ENCODE data around the gene PDLIM3.
"Not testable (repeated sequence)": the region's sequence is repeated elsewhere in the genome, so short reads cannot be mapped to it uniquely, and the experiment has no call there.

The PDLIM3 gene

DNA sequence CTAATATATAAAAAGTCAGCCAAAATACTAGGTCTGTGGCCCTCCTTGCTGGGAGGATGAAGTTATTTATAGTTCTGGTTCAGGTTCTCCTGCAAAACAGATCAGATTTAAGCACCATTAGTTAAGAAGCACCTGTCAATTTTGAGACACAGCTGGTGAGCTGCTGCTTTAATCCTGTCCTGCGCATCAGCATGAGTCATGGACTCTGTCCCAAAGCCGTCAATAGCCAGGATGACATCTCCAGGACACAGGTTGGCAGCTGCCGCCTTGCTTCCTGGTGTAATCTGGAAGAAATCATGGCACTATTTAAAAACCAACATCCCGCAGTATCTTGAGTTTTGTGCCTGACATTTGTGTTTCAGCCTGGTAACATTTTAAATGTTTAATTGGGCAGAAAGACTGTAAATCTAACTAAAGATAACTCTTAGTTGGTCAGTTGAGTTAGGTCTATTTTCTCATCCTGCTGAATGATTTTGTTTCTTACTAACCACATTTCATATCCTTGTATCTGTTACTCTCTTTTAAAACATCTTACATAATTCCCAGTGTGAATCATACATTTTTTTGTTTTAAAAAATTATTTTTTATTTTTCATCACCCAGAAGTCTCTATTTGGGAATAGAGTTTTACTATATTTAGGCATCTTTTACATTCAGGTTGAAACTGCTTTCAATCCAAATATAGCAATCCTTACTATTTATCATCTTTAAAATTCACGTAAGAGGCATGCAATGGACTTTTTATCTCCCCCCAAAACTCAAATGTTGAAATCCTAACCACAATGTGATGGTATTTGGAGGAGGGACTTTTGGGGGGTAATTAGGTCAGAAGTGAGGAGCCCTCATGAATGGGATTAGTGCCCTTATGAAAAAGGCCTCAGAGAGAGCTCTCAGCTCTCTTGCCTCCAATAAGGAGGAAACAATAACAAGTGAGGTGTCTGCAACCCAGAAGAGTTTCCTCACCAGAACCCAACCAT is 10.1 kb downstream of the PDLIM3 start:
- Histone ChIP-seq H3K27ac (no peak overlapping the region), H3K4me3 (no peak overlapping the region)

DNA sequence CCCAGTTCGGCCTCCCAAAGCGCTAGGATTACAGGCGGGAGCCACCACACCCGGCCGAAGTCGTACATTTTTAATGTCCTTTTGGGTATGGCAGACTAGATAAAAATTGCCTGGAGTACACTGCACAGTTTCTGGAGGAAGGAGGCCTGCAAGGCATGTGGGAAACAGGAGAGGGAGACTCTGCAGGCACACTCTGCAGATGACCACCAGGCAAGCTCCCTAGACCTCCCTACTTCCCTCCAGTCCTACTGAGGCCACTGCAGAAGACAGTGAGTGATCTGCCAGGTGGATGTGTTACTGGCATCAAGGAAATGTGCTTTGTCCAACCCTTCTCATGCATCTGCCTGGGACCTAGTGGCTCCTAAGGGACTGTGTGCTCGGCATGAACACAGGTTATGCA is 11.4 kb downstream of the PDLIM3 start:
- Histone ChIP-seq H3K27ac (no peak overlapping the region), H3K4me3 (no peak overlapping the region)

DNA sequence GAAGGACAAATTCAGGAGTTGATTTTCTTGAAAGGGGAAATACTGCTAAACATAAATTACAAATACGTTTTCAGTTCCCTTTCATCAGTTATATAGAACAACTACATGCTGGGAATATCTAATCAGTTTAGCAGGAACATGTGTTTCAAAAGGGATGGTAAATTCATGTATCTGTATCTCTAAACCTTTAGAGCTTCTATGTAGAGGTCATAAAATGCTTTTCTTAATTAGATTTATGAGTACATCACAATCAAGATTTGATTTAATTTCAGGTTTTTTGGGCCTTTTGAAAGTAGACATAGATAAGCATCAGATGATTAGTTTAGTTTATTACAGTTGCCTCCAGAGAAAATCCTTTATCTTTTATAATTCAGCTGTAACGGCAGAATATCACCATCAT is 12.9 kb downstream of the PDLIM3 start:
- Histone ChIP-seq H3K27ac (no peak overlapping the region), H3K4me3 (no peak overlapping the region)

DNA sequence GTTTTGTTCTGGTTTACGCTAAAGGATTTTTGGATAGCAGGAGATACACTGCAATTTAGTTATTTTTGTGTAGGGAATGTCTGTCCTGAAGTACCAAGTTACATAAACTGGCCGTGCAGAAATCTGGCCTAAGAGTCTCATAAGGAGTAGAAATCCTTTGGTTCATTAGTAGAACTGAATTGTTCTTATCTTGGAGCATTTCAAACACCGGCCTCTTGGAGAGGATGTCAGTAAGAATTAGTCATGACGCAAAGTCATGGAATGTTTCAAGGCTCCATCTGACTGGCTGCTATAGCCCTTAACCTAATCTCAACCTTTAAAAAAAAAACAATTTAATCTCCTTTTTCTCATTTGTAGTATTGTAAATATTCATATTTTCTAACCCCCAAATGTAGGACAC is 15.2 kb downstream of the PDLIM3 start:
- Histone ChIP-seq H3K4me3 (no peak overlapping the region), H3K27ac (no peak overlapping the region)

DNA sequence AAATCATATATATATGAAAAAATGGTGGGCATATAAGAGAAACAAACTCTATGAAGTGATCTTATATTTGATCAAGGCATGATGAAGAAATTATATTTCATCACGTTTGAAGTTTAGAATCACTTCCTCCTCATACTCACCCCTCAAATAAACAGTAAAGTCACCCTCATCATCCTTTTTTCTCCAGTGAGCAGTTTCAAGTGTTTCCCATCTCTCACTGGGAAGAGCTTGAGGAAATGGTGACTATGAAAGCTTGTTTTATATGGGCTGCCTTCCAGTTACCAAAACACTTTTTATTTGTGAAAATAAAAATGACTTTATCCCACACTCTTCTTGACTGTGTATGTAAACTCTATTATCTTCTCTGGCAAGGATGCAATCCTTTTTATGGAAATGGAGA is 16.8 kb downstream of the PDLIM3 start:
- no peak overlapping the region for H3K4me3 ChIP-seq
- H3K27ac ChIP-seq: no peak overlapping the region

DNA sequence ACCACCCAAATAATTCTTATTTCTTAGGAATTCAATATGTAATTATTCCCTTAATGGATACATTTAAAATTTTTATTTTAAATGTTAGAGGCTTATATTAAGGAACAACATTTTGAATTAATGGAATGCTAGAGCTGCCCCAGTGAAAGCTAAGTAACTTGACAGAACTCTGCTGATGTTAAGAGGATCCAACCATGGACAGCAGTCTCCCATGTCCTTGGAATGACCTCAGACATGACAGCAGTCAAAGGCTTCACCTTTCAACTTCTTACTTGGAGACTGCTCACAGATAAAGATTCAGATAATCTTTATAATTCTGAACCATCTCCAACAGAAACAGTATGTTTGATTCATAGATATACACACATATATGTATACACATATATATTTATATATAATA is 17.2 kb downstream of the PDLIM3 start:
- H3K4me3 ChIP-seq: no peak overlapping the region
- H3K27ac ChIP-seq: no peak overlapping the region

DNA sequence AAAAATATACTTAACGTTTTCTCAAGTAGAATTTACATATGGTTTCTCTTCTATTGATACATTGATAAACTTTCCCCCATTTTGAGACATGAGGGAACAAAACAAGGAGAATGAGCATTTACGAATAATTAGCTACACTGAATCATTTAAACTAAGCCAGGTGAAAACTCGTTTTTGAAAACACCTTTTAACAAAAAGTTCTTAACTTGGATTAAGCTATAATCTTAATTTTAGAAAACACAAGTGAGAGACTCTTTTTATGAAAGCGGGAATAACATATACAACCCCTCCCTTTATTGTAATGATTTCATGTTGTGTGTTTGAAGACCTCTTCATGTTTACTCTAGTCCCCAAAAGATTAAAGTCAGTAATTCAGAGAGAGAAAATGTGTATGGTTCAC is 20.1 kb downstream of the PDLIM3 start:
- Histone ChIP-seq H3K27ac (no peak overlapping the region), H3K4me3 (no peak overlapping the region)

DNA sequence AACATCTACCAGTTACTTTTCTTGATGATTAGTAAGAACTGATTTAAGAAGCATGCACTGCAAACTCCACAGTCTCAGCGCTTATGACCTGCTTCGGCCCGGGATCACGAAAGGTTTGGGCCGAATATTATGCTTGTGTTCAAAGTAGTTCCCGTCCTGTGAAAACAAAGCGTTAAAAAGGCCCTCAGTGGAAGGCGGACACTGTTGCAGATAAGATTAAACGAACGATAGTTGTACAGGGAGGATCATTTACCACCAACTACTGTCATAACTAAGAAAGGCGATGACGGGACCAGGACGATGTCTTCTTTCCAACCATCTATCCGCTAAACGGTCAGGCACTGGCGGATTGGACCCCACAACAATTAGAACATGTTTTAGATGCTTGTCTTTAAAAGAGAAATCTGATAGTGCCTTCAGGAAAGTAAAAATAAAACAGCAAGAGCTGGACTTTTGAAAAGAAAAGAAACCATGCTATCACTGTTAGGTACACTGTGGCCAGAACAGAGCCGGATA is 21.1 kb downstream of the PDLIM3 start:
- Histone ChIP-seq H3K4me3 (no peak overlapping the region), H3K27ac (no peak overlapping the region)

DNA sequence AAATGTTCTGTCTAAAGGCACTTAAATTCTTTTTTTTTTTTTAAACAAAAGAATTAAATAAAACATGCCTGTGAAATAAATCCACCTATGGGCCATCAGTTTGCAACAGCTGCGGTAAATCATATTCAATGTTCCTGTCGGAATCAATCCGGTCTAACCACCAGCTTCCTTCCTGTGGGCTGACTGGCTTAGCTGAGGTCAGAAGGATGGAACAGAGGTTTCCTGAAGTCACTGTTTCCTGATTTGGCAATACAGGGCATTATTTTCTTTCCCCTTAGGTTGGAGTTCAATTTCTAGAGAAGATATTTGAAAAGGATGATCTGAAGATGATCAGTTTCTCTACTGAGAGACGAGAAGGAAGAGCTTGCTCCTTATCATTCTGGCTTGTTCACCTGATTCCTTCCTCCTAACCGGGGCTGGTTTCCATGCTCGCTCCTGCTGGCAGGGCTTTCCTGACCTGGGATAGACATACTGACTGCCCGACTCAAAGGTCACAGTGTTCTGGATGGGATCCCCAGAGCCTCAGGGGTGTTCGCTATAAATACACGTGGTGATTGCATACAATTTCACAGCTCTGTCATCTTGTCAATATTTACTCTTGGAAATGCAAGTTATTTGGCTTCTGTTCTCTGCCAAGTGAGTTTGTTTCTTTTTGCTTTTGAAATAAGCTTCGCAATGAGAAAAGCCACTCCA is 21.7 kb downstream of the PDLIM3 start:
- H3K27ac ChIP-seq: no peak overlapping the region

DNA sequence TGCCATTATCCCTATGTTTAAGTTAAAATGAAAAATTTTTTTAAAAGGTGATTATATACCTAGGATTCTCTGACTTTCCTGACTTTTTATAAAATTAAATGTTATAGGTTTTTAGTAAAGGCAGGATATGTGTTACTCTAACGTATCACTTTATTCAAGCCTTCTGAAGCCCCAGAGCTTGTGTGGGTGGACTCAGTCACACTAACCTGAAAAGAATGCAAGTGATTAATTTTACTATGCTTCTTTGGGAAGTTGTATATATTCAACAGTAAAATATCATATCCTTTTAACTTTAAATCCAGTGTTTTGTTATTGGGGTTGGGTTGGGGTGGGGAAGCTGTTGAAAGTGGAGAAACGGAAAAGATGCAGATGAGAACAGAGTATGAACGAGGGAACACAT is 22.8 kb downstream of the PDLIM3 start:
- no peak overlapping the region for H3K4me3 ChIP-seq
- no peak overlapping the region for H3K27ac ChIP-seq

More for the DNA sequence above, 21.7 kb downstream of the PDLIM3 start:
- no peak overlapping the region for H3K4me3 ChIP-seq

DNA sequence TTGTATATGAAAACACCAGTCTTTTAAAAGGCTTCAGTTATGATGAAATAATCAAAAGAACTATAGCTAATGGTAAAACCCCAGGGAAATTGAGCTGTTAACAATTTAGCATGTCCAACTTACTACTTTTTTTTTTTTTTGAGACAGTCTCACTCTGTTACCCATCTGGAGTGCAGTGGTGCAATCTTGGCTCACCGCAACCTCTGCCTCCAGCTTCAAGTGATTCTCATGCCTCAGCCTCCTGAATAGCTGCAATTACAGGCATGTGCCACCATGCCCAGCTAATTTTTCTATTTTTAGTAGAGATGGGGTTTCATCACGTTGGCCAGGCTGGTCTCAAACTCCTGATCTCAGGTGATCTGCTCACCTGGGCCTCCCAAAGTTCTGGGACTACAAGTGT is 24.1 kb downstream of the PDLIM3 start:
- not testable (repeated sequence) for H3K27ac ChIP-seq, H3K4me3 ChIP-seq

DNA sequence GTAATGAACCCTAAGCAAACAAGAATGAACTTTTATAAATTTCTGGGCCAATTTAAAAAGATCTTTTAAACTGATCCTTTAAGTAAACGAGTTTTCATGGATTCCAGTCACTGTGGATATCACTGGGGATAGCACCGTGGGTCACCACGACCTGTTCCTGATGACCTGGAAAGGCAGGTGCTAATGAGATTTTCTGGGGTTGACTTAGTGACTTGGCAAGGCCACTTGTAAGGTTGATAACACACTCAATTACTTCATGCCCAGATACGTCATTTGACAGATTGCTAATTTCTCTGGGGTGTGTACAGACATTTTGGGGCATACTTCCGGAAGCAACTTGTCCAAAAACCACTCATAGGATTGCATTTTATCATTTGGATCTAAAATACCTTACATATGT is 24.5 kb downstream of the PDLIM3 start:
- no peak overlapping the region for H3K4me3 ChIP-seq
- H3K27ac ChIP-seq: no peak overlapping the region

DNA sequence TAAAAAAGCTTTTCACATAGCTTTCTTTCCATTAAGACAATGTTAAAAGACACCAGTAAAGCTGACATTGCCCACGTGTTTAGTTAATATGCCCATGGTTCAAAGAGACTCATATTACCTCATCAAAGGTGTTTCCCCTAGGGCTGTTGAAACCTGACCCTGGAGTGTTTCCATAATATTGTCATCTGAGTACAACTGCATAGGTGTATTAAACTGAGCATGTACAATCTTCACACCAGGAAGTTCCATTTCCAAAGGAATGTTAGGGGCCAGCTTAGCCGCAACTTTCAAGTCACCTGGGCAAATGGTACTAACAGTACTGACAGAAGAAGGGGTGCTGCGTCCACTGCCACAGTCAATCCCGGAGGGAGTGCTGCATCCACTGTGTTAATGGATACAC is 27.1 kb downstream of the PDLIM3 start:
- Histone ChIP-seq H3K27ac (no peak overlapping the region), H3K4me3 (no peak overlapping the region)

DNA sequence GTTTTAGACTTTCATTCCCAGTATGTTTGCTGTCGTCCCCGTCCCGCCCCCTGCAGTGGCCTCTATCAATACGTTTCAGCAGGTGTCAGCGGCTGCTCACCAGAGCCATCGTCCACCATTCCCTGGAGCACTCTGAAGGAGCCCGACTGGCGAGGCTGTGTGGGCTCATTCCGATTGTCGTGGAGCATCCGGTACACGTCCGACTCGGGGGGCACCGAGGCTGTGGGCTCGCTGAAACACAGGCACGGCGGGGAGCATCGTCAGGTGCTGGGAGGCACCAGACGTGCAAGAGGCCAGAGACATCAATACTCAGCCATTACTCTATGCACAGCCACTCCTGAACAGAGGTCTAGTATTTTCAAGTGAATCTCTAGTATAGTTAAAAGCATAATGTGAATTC is 28.9 kb downstream of the PDLIM3 start:
- H3K27ac ChIP-seq: no peak overlapping the region

DNA sequence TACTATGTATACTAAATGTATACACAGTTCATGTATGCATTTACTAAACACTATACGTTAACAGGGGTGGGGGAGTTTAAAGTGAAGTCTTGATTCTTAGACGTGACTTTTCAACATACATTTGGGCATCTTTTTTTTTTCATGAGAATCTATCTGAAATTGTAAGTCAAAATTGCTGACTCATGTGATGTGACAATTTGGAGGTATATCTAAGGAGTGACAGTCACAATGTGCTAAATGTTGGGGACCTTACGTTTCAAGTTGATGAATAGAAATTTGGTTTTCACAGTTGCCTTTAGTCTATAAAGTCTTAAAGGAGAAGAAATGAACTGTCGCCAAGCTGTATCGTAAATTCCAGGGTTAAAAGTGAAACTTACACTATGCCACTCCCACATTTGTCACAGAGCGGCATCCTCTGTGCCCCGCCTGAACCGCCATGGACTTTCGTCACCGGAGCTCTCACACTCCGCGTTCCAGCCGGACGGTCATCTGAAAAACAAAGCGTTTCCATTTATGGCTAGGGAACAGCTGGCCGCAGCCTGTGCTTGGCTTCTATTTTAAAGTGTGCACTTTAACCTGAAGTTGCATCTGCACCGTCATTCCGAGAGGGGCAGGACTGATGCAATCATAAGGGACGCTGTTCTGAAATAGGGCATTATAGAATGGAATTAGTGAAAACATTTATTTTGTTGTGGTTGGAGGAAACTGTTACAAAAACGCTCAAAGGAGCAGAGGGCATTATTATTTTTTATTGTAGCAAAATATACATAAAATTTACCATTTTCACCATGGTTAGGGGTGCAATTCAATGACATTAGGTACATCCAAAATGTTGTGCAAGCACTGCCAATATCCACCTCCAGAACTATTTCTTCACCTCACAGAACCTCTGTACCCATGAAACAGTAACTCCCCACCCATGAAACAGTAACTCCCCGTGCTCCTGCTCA is 30.9 kb downstream of the PDLIM3 start:
- no peak overlapping the region for H3K4me3 ChIP-seq
- no peak overlapping the region for H3K27ac ChIP-seq

More for the DNA sequence above, 28.9 kb downstream of the PDLIM3 start:
- H3K4me3 ChIP-seq: no peak overlapping the region

DNA sequence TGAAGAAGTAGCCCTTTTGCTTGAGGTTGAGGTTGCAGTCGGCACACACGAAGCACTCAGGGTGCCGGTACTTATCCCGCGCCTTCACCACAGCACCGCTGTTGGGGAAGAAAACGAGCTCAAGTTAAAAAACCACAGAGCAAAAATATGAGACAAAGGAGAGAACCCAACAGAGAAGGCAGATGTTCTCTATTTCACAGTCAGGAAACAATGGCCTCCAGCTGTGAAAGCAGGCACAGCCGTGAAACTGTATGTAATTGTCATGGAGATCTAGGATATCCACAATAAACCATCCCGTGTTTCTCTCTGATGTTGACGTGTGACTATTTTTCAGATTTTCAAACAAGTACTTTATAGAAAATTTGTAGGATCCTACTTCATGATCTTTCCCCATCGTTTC is 32.9 kb downstream of the PDLIM3 start:
- no peak overlapping the region for H3K4me3 ChIP-seq
- no peak overlapping the region for H3K27ac ChIP-seq

DNA sequence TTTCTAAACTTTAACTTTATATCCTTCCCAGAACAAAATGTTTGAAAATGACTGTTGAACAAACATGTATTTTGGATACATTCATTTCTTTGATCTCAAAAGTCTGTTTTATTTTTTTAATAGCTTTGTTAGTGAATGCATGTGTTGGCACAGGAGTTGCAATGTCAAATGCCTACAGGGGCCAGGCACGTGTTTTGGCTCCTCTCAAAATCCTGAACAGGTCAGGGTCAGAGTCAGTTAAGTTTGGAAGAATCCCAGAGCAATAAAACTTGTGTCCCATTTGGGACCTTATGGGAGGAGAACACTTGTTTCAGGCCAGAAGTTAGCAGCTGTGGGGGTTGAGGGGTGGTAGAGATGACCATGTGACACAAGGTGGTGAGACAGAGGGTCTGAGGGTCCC is 34.7 kb downstream of the PDLIM3 start:
- H3K4me3 ChIP-seq: no peak overlapping the region
- H3K27ac ChIP-seq: no peak overlapping the region

DNA sequence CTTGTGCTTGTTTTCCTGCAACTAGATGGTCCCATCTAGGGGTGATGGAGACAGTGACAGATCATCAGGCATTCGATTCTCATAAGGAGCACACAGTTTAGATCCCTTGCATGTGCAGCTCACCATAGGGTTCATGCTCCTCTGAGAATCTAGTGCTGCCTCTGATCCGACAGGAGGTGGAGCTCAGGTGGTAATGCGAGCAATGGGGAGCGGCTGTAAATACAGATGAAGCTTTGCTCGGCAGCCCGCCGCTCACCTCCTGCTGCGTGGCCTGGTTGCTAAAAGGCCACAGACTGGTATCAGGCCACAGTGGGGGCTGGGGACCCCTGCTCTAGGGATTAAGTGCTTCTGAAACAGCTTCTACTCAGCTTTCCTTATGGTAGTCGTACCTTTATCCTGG is 35.3 kb downstream of the PDLIM3 start:
- Histone ChIP-seq H3K27ac (no peak overlapping the region), H3K4me3 (no peak overlapping the region)

DNA sequence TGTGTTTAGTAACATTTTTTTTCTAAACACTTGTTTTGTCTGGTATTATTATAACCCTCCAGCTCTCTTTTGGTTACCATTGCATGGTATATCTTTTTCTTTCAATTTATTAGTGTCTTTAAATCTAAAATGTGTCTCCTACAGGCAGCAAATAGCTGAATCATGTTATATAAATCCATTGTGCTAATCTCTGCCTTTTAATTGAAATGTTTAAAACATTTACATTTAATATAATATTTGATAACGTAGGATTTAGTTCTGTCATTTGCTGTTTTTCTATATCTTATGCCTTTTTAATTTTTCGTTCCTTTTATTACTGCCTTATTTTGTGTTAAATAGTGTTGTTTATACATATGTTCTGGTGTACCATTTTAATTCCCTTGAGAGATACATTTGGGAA is 46.7 kb downstream of the PDLIM3 start:
- H3K27ac ChIP-seq: no peak overlapping the region
- H3K4me3 ChIP-seq: no peak overlapping the region

DNA sequence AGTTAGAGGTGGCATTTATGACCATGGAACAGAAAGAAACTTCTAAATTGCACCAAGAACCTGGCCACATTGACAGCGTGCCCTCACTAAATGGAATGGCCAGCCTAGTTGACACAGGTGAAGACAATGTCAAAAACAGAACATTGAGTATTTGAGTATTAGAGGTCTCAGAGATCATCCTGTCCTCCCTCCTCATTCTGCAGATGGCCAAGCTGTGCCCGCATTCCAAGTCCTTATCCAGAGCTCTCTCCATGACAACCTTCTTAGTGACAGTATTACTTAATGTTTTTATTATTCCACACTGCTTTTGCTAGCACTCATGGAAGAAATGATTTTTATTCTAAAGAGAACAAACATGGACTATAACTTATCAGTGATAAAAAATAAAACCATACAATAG is 53.9 kb downstream of the PDLIM3 start:
- no peak overlapping the region for H3K4me3 ChIP-seq
- H3K27ac ChIP-seq: no peak overlapping the region

Data from skin epidermis (tissue), 12 donors.